GM12875 (cell line): ENCODE results near the gene ZBTB32.
"Not testable (repeated sequence)": the region's sequence is repeated elsewhere in the genome, so short reads cannot be mapped to it uniquely, and the experiment has no call there.

Source experiments
- H3K4me3 ChIP-seq: one replicate; pipeline ENCODE4 v1.5.1; 2011; ENCODE audit warnings: low read depth, low read length, control low read depth
- CTCF ChIP-seq: IDR thresholded peaks from 2 replicates; pipeline ENCODE4 v1.5.1; 2011; ENCODE audit warnings: low read depth, mild to moderate bottlenecking, control low read depth, inconsistent platforms, low read length, moderate library complexity, borderline replicate concordance; ENCODE audit not compliant: insufficient read depth

Gene ZBTB32

GRCh38 chr19:35721374-35721773 is 17.0 kb downstream of the ZBTB32 start:
- TF ChIP-seq CTCF, result no peak
- H3K4me3 ChIP-seq, result no peak overlapping the region

GRCh38 chr19:35722461-35722860 is 18.1 kb downstream of the ZBTB32 start:
- no peak overlapping the region for H3K4me3 ChIP-seq

GRCh38 chr19:35722897-35723296 is 18.5 kb downstream of the ZBTB32 start:
- no peak for TF ChIP-seq CTCF
- H3K4me3 ChIP-seq, result no peak overlapping the region

More at GRCh38 chr19:35722461-35722860, 18.1 kb downstream of the ZBTB32 start:
- no peak for TF ChIP-seq CTCF

- no peak for TF ChIP-seq CTCF
- no peak overlapping the region for H3K4me3 ChIP-seq
These were observed 19.3 kb downstream of the ZBTB32 start for GRCh38 chr19:35723671-35724070.

- not testable (repeated sequence) for H3K4me3 ChIP-seq
These were observed 19.8 kb downstream of the ZBTB32 start for GRCh38 chr19:35724132-35724531.

- no peak overlapping the region for H3K4me3 ChIP-seq
- TF ChIP-seq CTCF, result no peak
These were observed 20.2 kb downstream of the ZBTB32 start for GRCh38 chr19:35724560-35724959.

- H3K4me3 ChIP-seq, result no peak overlapping the region
- no peak for TF ChIP-seq CTCF
These were observed 21.0 kb downstream of the ZBTB32 start for GRCh38 chr19:35725216-35725861.
